ENCODE results near the gene KLHL29.

KLHL29 gene

GRCh38 chr2:23432531-23432930, 47.6 kb downstream of the KLHL29 start:
- no peak for TF ChIP-seq TAF1 (IDR thresholded peaks at IDR 0.05; ENCODE audit: borderline replicate concordance, insufficient read depth, low read length)
- TF ChIP-seq SIN3A (IDR thresholded peaks at IDR 0.05; ENCODE audit: borderline replicate concordance, insufficient read depth, low read length): no peak
- no peak for TF ChIP-seq FOXP2 (optimal IDR thresholded peaks at IDR 0.05; ENCODE audit: borderline replicate concordance, extremely low read depth, extremely low read length, insufficient read depth)
- TF ChIP-seq REST (IDR thresholded peaks at IDR 0.05; ENCODE audit: insufficient read depth in 1 of 2, low read depth in 2 of 2, low read length in 2 of 2): no peak
- no peak for TF ChIP-seq POLR2AphosphoS5 (IDR thresholded peaks at IDR 0.05; ENCODE audit: low read depth, low read length)

GRCh38 chr2:23433282-23433681, 48.3 kb downstream of the KLHL29 start:
- TF ChIP-seq TAF1 (IDR thresholded peaks at IDR 0.05; ENCODE audit: borderline replicate concordance, insufficient read depth, low read length) (no peak), POLR2AphosphoS5 (IDR thresholded peaks at IDR 0.05; ENCODE audit: low read depth, low read length) (no peak), REST (IDR thresholded peaks at IDR 0.05; ENCODE audit: insufficient read depth in 1 of 2, low read depth in 2 of 2, low read length in 2 of 2) (no peak), FOXP2 (optimal IDR thresholded peaks at IDR 0.05; ENCODE audit: borderline replicate concordance, extremely low read depth, extremely low read length, insufficient read depth) (no peak), SIN3A (IDR thresholded peaks at IDR 0.05; ENCODE audit: borderline replicate concordance, insufficient read depth, low read length) (no peak)

GRCh38 chr2:23434721-23435121, 49.7 kb downstream of the KLHL29 start:
- no peak for TF ChIP-seq SIN3A (IDR thresholded peaks at IDR 0.05; ENCODE audit: borderline replicate concordance, insufficient read depth, low read length)
- no peak for TF ChIP-seq TAF1 (IDR thresholded peaks at IDR 0.05; ENCODE audit: borderline replicate concordance, insufficient read depth, low read length)
- TF ChIP-seq POLR2AphosphoS5 (IDR thresholded peaks at IDR 0.05; ENCODE audit: low read depth, low read length): no peak
- TF ChIP-seq FOXP2 (optimal IDR thresholded peaks at IDR 0.05; ENCODE audit: borderline replicate concordance, extremely low read depth, extremely low read length, insufficient read depth): no peak
- TF ChIP-seq REST (IDR thresholded peaks at IDR 0.05; ENCODE audit: insufficient read depth in 1 of 2, low read depth in 2 of 2, low read length in 2 of 2): no peak

GRCh38 chr2:23435250-23436035, 50.5 kb downstream of the KLHL29 start:
- no peak for TF ChIP-seq POLR2AphosphoS5 (IDR thresholded peaks at IDR 0.05; ENCODE audit: low read depth, low read length)
- TF ChIP-seq FOXP2 (optimal IDR thresholded peaks at IDR 0.05; ENCODE audit: borderline replicate concordance, extremely low read depth, extremely low read length, insufficient read depth): no peak
- TF ChIP-seq TAF1 (IDR thresholded peaks at IDR 0.05; ENCODE audit: borderline replicate concordance, insufficient read depth, low read length): no peak
- no peak for TF ChIP-seq REST (IDR thresholded peaks at IDR 0.05; ENCODE audit: insufficient read depth in 1 of 2, low read depth in 2 of 2, low read length in 2 of 2)
- no peak for TF ChIP-seq SIN3A (IDR thresholded peaks at IDR 0.05; ENCODE audit: borderline replicate concordance, insufficient read depth, low read length)
